Measurements from ENCODE around the gene CNIH4.
"Not testable (repeated sequence)": the region's sequence is repeated elsewhere in the genome, so short reads cannot be mapped to it uniquely, and the experiment has no call there.

The CNIH4 gene

DNA sequence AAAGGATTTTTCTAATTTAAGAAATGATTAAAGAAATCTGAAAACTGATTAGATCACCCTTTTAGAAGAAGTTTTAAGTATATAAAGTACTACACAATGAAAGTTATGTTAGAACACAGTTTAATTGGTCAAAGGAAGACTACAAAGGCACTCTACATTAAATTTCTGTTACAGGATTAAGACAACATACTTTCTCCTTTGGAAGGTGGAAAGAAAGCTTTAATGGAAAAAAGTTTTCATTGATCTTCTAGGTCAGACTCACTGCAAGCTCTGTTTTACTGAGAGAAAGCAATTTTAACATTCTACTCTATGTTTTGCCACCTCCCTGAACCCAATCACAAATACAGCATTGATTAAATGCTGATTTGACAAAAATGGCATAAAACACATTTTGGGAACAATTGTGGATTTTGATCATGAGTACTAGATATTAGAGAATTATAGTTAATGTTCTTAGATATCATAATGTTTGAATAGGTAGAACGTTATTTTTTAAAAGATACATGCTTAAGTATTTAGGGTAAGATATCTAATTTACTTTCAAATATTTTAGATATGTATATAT lies 45.9 kb downstream of the CNIH4 start:
- no peak for DNase-seq

DNA sequence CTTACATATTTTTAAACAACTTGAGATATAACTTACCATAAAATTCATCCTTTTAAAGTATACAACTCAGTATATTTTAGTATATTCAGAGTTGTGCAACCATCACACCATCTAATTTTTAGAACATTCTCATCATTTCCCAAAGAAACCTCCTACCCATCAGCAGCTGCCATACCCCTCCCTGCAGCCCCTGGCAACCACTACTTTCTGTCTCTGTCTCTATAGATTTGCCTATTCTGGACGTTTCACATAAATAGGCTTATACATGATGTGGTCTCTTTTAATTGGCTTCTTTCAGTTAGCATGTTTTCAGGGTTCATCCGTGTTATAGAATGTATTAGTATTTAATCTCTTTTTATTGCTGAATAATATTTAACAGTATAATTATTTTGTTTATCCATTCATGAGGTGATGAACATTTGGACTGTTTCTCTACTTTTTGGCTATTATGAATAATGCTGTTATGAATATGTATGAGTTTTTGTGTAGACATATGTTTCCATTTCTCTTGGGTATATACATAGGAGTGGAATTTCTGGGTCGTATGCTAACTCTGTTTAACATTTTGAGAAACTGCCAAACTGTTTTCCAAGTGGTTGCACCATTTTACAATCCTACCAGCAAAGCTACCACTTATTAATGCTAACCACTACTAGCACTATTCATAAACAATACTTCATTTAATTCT lies 48.4 kb downstream of the CNIH4 start:
- no peak for DNase-seq

DNA sequence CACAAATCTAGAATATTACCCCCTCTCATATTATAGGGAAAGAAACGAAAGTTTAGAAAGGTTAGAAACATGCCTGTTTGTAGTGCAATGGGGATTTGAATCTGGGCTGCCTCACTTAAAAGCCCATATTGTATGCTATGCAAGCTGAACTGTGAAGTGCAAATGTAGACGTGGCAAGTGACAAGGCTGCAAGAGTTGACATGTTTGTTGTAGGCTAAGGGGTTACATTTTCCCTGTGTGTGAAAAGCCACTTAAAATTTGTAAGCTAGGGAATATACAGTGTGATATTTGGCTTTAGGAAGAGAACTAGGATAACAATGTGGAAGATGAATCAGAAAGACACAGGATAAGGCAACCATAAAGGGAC lies 48.9 kb downstream of the CNIH4 start:
- no peak for DNase-seq

DNA sequence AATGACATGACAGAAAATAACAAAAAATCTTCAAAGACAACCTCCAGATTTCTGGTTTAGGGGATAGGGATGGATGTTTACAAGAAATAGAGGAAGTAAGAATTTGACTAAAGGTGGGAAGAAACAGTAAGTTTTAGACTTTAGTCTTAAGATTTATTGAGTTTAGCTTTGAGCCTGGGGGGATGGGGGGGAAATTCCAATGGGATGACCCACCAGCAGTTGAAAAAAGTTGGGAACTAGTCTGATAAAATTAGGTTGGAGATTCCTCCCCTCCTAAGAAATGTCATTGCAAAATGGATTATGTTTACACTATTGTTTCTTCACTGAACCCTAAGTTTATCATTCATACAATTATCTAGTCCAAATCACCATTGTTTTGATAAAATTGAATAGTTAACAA lies 49.5 kb downstream of the CNIH4 start:
- no peak for DNase-seq

DNA sequence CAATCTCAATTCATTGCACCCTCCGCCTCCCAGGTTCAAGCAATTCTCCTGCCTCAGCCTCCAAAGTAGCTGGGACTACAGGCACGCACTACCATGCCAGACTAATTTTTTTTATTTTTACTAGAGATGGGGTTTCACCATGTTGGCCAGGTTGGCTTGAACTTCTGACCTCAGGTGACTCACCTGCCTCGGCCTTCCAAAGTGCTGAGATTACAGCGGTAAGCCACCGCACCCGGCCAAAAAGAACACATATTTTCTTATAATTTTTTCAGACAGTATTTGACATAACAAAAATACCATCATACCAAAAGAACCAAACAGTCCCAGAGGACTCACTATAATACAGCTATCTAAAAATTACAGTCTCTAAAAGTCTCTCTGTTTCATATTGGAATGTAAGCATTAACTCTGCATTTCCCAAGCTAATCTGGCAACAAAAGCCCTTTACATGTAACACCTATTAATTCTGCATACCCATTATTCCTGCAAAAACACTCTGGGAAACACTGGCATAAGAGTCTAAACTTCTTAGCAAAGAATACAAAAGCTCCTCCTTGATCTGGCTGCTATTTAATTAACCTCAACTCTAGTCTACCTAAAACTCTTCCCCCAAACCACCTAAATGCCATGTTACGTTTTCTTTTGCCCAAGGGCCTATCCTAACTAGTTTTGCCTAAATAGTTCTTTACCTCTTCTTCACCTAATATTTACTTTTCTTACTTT lies 51.1 kb downstream of the CNIH4 start:
- DNase-seq, result no peak

DNA sequence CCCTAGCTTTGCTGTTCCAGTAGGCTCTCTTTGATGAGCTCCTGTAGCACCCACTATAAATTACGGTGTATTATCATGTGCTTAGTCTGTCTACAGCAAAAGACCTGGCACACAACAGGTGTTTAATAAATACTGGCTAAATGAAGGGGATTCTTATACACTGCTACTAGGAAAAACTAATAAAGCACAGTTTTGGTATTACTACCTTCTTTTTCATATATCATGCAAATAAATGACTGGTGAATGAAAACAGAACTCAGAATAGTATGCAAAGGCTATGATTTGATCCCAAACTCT lies 51.6 kb downstream of the CNIH4 start:
- no peak for DNase-seq

DNA sequence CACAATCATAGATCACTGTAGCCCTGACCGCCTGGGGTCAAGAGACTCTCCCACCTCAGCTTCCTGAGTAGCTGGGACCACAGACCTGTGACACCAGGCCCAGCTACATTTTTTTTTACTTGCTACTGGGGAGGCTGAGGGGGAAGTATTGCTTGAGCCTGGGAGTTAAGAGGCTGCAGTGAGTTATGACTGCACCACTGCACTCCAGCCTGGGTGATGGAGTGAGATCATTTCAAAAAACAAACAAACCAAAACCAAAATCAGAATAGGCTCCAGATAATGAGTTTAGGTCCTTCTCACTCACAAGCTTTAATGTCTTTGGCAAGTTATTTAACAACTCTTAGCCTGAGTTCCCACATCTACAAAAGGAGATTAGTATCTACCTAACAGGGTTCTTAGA lies 55.1 kb downstream of the CNIH4 start:
- no peak for DNase-seq

DNA sequence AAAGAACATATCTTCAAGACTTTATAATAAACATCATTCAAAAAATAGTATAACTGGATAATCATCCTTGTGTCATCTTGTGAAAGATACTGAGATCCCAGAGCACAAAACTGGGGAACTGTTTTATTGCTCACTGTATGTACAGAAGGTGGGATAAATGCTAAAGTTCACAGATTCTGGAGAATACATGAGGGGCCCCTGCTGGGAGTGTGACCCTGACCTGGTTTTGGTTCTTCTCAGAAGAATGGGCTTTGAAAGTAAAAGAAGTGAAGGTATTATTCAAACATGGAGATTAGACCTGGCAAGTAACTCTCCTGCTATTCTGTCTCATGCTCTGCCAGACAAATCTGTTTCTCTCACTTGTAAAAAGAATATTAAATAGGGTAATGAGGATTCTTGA lies 63.4 kb downstream of the CNIH4 start:
- DNase-seq, result no peak

DNA sequence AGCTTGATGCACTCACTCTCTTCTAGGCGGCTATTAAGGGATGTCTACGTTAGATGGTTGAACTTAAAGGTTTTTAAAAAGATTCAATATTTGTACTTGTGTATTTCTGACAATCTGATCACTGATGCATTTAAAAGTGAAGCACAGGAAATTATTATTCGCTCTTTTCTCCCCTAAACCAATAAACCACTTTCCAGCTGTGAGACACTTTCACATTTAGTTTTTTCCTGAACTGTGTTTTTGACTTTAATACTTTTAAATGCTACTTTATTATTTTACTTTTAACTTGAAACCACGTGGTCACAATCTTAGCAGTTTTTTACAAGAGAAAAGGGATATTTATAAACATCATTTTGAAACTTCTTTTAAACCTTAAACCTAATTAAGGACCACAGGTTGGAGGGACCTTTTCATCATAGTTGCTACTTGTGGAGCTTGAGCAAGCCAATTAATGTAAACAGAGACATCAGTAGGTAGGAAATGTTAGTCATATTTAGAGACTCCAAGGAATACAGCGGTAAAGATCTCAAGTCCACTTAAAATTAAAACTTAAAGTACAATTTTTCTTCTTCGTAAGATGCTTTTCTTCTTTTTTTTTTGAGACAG lies 68.7 kb downstream of the CNIH4 start:
- no peak for DNase-seq

DNA sequence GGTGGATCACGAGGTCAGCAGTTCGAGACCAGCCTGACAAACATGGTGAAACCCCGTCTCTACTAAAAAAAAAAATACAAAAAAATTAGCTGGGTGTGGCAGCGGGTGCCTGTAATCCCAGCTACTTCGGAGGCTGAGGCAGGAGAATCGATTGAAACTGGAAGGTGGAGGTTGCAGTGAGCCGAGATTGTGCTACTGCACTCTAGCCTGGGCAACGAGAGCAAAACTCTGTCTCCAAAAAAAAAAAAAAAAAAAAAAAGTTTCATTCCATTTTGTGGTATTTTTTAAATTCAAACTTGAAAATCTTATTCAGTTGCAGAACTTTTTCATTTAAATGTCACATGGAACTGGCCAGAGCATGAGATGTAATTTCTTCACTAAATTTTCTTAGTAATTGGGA lies 70.2 kb downstream of the CNIH4 start:
- DNase-seq, result not testable (repeated sequence)

DNA sequence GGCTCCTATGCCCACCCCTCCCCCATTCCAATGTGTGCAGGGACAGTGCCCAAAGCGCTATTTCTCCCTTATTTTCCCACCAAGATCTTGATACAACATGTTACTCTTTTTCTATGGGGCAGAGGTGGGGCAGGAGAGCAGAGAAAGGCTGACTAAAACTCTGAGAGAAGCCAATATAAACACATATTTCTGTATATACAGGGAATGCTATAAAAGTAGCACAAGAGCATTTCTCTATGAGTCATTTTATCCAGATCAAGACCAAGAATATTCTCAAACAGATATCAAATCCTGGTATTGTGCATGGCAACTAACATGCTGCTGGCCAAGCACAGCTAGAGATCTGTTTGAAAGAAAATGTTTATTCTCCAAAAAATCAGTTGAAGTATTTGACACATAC lies 70.7 kb downstream of the CNIH4 start:
- no peak for DNase-seq

DNA sequence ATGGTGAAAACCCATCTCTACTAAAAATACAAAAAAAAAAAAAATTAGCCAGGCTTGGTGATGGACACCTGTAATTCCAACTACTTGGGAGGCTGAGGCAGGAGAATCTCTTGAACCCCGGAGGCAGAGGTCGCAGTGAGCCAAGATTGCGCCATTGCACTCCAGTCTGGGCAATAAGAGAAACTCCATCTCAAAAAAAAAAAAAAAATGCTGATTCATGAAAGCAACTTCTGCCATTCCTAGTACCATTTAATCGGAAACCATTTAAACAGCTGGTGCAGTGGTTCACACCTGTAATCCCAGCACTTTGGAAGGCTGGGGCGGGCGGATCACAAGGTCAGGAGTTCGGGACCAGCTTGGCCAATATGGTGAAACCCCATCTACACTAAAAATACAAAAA lies 72.0 kb downstream of the CNIH4 start:
- DNase-seq, result not testable (repeated sequence)

All from activated gamma-delta T cell treated with Interleukin-2 at 50 U/mL for 16 hours (primary cell).